ENCODE data around the gene MGAT4B.

DNA sequence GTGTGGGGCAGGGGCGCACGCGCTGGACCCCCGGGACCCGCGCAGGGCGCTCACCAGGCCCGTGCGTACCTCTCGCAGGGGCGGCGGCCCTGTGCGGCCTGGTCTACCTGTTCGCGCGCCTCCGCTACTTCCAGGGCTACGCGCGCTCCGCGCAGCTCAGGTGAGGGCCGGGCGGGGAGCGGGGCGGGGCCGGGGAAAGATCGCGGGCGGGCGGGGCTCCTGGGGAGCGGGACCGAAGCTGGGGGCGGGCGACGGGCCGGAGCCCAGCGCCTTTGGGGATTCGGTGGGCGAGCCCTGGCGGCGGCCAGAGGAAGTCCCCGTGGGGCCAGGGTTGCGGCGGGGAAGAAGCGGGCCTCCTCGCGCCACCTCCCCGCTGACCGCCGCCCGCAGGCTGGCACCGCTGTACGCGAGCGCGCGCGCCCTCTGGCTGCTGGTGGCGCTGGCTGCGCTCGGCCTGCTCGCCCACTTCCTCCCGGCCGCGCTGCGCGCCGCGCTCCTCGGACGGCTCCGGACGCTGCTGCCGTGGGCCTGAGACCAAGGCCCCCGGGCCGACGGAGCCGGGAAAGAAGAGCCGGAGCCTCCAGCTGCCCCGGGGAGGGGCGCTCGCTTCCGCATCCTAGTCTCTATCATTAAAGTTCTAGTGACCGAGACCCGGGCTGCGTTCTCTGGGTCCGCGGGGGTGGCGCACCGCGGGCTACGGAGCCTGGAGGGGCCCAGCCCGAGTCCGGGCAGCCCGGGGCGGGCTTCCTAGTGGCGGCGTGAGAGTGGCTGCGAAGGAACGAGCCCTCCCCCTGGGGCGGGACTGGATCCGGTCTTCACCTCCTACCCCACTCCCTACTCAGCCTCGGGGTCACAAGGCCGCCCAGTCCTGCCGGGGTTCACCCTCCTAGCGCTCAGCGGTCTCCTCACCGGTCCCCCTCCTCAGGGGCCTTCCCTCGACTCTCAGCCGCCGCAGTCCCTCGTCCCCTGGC is 10.5 kb downstream of the MGAT4B start:
- TF ChIP-seq IRF9 (CRISPR knock-in tag; IDR thresholded peaks at IDR 0.05; ENCODE audit: borderline replicate concordance) (0 out of 2 replicates have a peak, but pooled peaks have one; percentile 30), RBAK (CRISPR knock-in tag; IDR thresholded peaks at IDR 0.05) (no peak), RNF2 (conservative IDR thresholded peaks at IDR 0.05; ENCODE audit: low read depth) (no peak), ZSCAN29 (CRISPR knock-in tag; conservative IDR thresholded peaks at IDR 0.05) (no peak), NFYB (CRISPR knock-in tag; IDR thresholded peaks at IDR 0.05) (peak; percentile 38; the same call in 1 of the 2 replicates), FOXO4 (CRISPR knock-in tag; conservative IDR thresholded peaks at IDR 0.05) (no peak), PHF8 (CRISPR knock-in tag; IDR thresholded peaks at IDR 0.05) (peak; percentile 82), FOXO1 (CRISPR knock-in tag; IDR thresholded peaks at IDR 0.05) (peak; percentile 30; the same call in 1 of the 2 replicates)
- TF ChIP-seq, protein P1, sequence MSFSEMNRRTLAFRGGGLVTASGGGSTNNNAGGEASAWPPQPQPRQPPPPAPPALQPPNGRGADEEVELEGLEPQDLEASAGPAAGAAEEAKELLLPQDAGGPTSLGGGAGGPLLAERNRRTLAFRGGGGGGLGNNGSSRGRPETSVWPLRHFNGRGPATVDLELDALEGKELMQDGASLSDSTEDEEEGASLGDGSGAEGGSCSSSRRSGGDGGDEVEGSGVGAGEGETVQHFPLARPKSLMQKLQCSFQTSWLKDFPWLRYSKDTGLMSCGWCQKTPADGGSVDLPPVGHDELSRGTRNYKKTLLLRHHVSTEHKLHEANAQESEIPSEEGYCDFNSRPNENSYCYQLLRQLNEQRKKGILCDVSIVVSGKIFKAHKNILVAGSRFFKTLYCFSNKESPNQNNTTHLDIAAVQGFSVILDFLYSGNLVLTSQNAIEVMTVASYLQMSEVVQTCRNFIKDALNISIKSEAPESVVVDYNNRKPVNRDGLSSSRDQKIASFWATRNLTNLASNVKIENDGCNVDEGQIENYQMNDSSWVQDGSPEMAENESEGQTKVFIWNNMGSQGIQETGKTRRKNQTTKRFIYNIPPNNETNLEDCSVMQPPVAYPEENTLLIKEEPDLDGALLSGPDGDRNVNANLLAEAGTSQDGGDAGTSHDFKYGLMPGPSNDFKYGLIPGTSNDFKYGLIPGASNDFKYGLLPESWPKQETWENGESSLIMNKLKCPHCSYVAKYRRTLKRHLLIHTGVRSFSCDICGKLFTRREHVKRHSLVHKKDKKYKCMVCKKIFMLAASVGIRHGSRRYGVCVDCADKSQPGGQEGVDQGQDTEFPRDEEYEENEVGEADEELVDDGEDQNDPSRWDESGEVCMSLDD (CRISPR knock-in tag; IDR thresholded peaks at IDR 0.05; ENCODE audit: borderline replicate concordance): no peak; the same call in 1 of the 2 replicates

Data from HepG2 (cell line).